Activated CD4-positive, CD25-positive, alpha-beta regulatory T cell treated with anti-CD3 and anti-CD28 coated beads, Interleukin-2, amount 50 U/mL, for 24 hours (primary cell): ENCODE measurements around the gene TUBB3.
A peak's percentile ranks its signal among the peaks of the same experiment; 100 is the strongest.
"Not testable (repeated sequence)": the region's sequence is repeated elsewhere in the genome, so short reads cannot be mapped to it uniquely, and the experiment has no call there.

Experiments used
- ATAC-seq, 2 donors: fragments of 150-1000 bp; cut with Tn5 transposase; one replicate each; pipeline ENCODE4 v1.10.0; 2021; ENCODE audit warnings: mild to moderate bottlenecking in 1 of 2, moderate library complexity in 1 of 2

Gene TUBB3

GRCh38 chr16:89922884-89923639 lies at the start of gene TUBB3:
TUBB3 (plus strand) TSS chr16:89923342; CDS start chr16:89923402, 60 bp downstream.
- ATAC-seq, result peak; percentile 33 to 36

DNA sequence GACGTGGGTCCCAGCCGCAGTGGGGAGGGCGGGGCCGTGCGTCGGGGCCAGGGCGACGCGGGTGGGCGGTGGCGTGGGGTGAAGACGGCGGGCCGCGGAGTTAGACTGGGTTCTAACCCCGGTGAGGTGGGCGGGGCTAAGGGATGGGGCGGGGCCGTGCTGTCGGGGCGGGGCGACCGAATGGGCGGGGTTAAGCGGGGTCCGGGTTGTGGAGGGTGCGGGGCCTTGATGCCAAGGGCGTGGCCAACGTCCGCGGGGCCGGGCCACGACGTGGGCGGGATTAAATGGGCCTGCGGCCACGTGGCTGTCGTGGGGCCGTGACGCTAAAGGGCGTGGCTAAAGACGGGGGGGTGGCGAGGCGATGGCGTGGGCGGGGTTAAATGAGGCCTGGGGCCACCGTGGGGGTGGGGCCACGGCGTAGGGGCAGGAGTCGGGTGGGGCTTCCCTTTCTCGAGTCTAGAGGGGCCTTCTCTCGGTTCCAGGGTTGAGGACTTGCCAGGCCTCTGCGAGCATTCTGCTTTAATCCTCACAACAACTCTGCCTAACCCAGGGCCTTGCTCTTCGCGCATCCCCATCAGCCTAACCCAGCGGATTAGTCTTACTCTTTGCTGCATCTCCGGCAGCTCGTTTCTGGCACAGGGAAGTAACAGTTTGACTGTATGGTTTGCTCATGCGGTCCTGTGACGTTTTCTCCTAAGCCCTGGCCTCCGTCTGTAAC lies 49.0 kb upstream of the TUBB3 start:
- ATAC-seq, result peak; percentile 71 to 72

- not testable (repeated sequence) for ATAC-seq
Measured at GRCh38 chr16:89879123-89879522, 44.0 kb upstream of the TUBB3 start.

- no peak for ATAC-seq
Measured at GRCh38 chr16:89880477-89881367, 42.4 kb upstream of the TUBB3 start.

- no peak for ATAC-seq
Measured at GRCh38 chr16:89881368-89881730, 41.8 kb upstream of the TUBB3 start.

GRCh38 chr16:89883346-89884040 lies 39.6 kb upstream of the TUBB3 start:
- ATAC-seq, result no peak

DNA sequence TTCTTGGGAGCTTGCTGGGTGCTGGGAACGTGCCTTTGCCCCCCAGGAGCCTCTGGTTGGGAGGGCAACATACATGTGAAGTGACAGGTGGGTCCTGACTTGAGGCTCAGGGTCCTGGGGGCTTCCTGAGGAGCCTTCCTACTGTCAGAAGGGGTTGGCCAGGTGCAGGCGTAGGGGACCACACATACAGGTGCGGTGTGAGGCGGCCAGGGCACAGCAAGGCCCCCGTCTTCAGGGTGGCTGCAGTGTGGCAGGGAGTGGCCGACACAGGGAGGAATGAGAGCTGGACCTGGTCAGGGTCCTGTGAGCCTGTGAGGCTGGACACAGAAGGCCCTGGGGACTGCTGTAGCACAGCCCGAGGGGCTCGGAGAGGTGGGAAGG lies 39.1 kb upstream of the TUBB3 start:
- no peak for ATAC-seq

DNA sequence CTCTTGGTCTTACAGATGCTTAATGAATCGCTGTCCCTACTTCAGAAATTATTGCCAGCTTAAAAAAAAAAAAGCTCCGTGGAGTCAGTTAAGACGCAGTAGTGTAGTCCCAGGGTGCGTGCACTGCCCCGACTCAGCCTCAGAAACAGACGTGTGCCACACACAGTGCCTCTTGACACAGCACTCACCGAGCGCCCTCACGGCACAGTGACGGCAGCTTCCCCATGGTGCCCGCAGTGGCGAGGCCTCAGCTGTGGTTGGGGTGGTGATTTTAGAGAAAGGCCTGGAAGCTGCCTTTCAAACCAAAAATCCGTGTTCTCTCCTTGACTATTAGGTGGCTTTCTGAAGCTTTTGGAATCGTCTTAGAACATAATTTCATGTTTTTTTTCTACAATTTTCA lies 35.9 kb upstream of the TUBB3 start:
- no peak for ATAC-seq

GRCh38 chr16:89890200-89890599 lies 32.9 kb upstream of the TUBB3 start:
- peak in 1 of 2 donors; percentile 38 for ATAC-seq

DNA sequence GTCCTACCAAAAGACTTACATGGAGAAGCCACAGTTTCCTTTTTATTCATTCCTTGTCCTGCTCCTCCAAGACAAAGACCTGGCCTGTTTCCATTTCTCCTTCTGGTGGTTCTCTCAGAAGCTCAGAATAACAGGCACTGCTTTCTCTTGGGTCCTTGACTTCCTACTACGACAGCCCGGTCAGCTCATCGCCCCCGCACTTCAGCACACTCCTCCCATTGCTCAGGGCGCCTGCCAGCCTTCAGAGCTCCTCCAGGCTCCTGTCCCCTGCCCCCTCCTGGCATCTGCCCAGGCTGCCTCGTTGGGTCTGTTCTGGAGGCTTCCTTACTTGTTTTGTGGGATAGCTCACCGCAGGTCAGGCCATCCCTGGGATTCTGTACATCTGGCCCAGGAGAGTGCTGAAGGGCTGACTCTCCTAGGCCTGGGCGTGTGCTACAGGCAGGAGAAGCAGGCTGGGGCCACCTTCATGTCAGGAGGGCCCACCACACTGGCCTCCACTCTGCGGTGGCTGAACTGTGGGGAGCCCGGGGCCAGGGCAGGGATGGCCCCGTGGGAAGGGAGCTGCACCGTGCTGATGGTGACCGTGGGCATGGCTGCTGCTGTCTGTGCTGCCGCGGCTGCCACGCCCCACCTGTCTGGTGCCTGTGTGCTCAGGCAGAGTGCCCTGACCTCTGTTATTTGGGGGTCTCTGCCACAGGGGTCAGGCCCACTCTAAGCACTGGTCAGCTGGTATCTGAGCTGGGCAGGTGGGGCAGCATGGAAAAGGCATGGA lies 32.1 kb upstream of the TUBB3 start:
- ATAC-seq, result no peak

DNA sequence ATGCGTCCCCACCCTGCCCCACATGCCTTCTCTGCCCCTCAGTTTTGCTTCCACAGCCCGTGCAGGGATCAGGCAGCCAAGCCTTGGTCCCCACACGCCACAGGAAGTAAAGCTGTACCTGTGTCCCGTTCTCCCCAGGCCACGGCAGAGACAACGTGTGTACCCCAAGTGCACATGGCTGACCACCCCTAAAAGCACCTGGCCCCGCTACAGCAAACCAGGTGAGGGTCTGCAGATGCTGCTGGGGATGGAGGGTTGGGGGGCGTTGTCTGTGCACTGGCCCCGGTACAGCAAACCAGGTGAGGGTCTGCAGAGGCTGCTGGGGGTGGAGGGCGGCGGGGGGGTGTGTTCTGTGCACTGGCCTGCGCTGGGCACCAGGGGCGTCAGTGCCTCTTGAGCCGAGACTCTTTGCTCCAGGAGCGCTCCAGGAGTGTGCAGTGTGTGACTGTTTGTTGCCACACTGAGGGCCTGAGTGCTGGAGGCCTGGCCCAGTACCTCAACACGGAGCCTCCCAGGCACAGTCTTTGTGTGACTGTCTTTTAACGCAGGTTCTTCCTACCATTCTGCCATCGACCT lies 31.0 kb upstream of the TUBB3 start:
- ATAC-seq, result no peak

- ATAC-seq, result no peak
Measured at GRCh38 chr16:89892635-89893034, 30.5 kb upstream of the TUBB3 start.

- no peak for ATAC-seq
Measured at GRCh38 chr16:89893642-89894548, 29.2 kb upstream of the TUBB3 start.

DNA sequence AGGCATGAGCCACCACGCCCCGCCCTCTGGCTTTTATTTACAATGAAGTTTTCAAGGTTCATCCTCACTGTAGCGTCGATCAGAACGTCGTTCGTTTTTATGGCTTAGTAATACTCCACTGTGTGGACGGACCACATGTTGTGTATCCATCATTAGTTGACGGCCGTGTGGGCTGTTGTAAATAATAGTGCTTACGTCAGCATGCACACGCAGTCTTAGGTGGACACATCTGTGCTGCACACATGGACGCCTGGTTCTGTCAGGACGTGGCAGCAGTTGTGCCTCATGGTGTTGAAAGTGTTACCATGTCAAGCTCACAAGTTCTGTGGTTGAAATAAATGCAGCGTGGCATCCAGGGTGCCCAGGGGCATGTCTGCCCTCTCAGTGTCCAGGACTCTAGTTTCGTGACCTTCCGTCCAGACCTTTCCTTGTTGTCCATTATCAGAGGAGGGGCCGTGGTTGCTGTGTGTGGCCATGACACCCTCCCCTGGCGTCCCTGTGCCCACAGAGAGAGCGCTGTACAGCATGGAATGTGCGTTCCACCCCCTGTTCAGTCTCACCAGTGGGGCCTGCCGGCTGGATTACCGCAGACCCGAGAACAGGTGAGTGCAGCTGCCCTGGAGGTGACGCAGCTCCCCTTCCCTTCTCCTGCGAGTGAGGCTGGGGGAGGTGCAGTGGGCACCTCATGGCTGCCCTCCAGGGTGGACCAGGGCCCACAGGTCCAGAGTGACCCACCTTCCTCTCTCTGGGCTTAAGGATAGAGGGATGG lies 27.5 kb upstream of the TUBB3 start:
- ATAC-seq, result no peak

DNA sequence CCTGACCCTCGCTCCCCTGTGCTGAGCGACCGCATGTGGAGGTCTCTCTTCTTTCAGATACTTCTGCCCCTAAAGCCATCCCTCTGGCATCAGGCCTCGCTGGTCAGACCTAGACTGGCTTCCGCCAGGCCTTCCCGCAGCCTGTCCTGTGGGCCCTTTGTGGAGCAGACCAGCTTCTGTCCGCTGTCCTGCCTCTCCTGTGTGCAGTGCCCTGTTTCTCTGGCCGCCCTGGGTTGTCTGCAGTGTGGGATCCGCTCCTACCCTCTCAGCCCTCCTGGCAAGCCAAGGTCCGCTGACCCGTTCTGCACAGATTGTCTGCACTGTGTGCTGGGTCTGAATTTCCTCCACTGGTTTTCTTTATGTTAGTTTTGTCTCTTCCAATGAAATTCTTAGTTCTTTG lies 25.9 kb upstream of the TUBB3 start:
- ATAC-seq, result no peak

DNA sequence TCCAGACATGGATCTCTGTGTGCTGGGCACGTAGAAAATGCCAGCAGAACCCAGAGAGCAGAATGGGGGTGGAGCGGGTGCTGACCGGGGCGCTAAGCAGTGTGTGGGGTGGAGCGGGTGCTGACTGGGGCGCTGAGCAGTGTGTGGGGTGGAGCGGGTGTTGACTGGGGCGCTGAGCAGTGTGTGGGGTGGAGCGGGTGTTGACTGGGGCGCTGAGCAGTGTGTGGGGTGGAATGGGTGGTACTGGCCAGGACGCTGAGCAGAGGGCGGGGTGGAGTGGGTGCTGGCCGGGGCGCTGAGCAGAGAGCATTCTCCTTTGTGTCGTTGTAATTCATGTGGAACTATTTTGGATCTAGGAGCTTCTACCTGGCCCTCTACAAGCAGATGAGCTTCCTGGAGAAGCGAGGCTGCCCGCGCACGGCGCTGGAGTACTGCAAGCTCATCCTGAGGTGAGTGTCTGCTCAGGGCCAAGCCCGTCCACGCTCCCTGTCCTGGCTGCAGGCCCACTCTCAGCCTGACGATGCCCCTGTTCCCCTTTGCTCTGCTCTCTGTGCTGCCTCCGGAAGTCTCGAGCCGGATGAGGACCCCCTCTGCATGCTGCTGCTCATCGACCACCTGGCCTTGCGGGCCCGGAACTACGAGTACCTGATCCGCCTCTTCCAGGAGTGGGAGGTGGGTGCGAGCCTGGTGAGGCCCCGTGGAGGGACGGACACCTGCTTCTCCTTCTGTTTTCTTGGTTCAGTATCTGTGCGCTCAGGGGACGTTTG lies 24.8 kb upstream of the TUBB3 start:
- ATAC-seq, result no peak

DNA sequence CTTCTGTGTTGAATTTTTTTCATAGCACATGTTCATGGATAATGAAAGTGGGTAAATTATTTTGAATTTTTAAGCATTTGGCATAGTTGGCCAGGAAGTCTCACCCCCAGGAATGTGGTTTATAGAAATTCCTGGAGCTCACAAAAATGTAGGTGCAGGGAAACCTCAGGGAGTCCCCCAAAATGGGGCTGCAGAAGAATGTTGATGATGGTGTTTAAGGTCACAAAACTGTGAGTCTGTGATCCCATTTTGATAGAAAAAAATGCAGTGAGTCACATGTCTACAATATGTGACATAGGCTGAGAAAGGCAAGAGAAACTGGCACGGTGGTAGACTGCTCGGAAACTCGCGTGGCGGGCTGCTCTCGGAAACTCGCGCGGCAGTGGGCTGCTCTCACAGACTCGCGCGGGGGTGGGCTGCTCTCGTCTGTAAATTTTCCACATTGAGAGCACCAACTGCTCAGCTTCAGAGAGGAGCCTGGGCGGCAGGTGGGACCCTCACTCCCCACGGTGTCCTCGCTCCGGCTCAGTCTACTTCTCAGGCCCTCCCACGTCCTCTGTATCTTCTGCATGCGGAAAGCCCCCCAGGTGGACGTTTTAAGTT lies 23.2 kb upstream of the TUBB3 start:
- no peak for ATAC-seq

DNA sequence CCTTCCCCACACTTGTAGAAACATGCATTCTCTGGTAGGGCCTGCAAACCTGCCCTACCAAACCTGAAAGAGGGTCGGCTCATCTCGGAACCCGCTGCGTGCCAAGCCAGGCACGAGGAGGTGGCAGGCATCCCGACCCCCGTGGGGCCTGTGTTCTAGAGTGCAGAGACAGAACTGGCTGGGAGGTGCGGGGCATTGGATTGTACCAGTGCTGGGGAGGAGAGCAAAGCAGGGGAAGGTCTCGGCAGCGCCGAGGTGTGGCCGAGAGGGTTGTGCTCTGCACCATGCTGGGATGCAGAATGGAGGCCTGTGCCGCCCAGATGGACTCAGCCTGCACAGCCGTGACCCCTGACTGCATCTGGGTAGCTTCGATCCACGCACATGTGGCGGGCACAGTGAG lies 22.3 kb upstream of the TUBB3 start:
- no peak for ATAC-seq
